SKM-1 treated with dmso at 0.1 percent for 144 hours (cell line): Measurements from ENCODE around the gene RBM43.
"Not testable (repeated sequence)": the region's sequence is repeated elsewhere in the genome, so short reads cannot be mapped to it uniquely, and the experiment has no call there.

Source experiments
- DNase-seq: peaks from one replicate; lab custom pipeline; 2025; ENCODE audit not compliant: unreplicated experiment; lab: John Stamatoyannopoulos, UW

Gene RBM43

DNA sequence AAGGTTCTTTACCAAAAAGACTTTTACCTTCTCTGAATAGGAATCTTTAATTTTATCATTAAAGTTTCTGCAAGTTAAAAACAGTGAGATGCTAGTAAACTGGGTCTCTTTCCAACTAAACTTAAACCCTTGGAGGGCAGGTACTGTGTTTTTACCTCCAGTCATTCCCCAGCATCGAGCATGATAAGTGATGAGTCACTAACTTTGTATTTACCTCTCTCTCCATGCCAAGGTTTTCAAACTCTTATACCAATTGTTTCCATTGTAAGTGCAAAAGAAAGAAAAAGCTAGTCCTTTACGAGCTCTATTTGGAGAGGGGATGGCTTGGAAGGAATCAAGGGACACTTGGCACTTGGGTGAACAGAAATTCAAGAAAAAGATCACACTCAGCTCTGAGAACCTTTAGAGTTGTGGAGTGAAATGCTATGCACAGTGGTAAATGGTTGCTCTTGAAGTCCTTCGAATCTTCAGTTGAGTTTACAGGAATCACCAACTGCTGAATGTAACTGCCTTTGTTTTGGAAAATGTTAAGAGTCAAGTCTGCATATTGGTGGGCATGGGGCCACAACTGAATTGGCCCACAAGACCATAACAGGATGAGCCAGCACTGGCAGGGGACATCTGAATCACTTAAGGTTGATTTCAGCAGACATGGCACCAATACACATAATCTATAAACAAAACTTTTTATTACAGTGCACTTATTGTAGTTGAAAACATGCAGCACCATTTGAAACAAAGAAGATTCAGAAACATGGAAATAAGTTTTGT, 8.3 kb upstream of the RBM43 start:
- no peak for DNase-seq

DNA sequence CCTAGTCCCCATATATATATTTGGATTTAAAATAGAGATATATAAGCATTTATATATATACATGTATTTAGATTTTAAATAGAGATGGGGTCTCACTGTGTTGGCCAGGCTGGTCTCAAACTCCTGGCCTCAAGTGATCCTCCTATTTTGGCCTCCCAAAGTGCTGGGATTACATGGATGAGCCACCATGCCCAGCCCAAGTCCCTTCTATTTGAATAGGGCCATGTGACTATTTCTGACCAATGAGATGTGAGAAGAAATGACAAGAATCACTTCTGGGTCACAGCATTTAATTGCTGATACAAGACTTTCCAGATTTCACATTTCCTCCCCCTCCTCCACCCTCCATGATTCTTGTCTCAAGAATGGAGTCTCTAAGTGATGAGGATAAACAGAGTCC, 6.4 kb upstream of the RBM43 start:
- no peak for DNase-seq

GRCh38 chr2:151267537-151267936, 5.9 kb upstream of the RBM43 start:
- DNase-seq: no peak

DNA sequence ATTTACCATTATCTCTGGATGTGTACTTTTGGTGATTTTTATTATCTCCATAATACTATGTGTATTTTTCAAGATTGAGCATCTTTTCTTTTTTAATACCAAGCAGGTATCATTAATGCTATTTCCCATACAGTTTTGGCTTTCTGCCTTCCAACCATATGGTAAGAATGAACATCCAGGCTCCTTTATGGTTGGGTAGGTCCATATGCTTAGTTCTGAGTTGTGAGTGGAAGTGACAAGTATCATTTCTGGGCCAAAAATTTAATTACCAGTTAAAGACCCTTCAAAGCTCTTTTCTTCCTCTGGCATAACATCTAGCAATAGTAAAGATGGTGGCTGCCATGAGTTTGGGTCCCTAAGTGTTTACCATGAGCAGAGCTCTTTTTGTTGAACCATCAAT, 4.3 kb upstream of the RBM43 start:
- no peak for DNase-seq

DNA sequence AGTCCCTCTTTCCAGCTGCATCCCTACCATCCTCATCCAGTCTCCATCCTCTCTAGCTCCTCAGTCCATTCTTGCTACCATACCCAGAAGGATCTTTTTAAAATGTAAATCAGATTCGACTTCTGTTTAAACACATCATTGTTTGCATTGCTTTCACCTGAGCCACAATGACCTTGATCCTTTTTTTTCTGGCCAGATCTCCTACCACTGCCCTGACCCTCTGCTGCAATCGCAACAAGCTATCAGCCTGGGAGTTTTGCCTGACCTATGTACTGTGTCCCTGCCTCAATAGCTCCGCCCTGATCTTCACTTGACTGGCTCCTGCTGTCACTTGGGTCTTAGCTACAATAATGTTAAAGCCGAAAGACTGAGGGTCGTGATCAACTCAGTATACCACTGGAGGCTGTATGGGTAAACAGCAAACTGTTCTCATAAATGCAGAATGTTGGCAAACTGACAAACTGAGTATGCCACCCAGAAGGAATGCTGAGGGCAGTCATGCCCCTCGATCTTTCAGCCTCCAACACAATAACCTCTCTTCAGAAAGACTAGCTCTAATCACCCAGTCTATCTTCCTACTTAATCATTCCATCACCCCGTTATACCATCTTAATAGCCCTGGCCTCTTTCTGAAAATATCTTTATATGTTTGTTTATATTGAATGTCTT, 2.6 kb upstream of the RBM43 start:
- no peak for DNase-seq

DNA sequence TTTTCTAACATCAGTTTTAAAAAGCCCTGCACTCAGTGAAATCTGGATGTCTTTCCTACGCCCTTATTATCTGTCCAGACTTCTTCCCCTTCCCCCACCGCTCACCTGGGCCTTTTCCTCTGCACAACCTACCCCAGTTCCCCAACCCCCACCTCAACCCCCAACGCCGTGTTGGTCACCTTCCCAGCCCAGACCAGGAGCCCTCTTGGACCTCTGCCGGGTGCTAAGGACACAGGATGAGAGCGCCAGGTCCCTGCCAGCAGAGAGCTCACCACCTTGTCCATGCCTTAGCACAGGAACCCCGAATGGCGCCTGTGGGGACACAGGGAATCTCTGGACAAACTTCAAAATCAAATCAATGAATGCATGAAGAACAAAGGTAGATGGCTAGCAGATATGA, 966 bp upstream of the RBM43 start:
- DNase-seq: no peak

GRCh38 chr2:151261977-151262291, 271 bp upstream of the RBM43 start:
- no peak for DNase-seq

DNA sequence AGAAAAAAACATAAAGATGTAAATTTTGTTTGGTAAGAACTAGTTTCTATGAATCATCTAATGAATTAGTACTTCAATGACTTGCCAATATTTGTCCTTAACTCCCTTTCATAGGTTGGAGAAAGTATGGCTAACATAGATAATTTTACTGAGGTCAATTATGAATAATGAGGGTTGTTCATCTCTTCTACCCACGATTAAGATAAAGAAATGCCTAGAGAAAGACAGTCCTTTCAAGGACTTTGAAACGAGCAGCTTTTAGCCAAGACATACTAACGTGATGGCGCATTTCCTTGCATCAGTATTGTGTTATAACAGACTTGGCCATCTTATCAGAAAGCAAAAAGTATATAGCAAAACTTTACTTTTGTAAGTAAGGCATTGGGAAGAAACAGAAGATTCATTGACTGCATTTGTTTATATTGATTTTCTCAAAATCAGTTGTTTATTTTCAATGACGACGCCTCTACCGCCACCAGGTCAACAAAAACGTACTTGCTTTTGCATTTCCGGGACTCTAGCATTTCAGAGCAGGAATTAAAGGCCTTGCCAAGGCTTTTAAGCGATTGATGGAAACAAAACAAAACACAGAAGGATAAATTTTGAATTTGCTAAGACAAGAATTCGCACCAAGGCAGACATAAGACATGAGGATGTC, 961 bp downstream of the RBM43 start:
- no peak for DNase-seq

GRCh38 chr2:151258121-151258520, 3.5 kb downstream of the RBM43 start:
- no peak for DNase-seq

GRCh38 chr2:151252646-151253045, 9.0 kb downstream of the RBM43 start:
- no peak for DNase-seq

DNA sequence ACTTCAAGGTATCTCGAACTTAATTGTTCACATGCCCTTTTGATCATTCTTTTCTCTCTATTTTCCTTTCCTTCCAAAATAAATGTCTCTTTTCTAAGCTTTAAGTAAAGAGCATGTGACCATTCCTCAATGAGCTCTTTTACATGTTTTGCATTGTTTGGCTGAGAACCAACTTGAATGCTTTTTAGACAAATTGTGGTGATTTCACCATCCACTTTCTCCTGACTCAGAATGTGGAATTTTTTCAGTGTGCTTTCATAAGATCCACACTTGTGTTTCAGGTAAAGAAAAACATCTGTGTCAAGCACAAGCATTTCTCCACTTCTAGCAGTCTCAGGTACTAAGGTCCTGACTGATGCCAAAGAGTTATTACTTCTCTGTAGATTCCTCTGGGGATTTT, 10.7 kb downstream of the RBM43 start:
- no peak for DNase-seq

DNA sequence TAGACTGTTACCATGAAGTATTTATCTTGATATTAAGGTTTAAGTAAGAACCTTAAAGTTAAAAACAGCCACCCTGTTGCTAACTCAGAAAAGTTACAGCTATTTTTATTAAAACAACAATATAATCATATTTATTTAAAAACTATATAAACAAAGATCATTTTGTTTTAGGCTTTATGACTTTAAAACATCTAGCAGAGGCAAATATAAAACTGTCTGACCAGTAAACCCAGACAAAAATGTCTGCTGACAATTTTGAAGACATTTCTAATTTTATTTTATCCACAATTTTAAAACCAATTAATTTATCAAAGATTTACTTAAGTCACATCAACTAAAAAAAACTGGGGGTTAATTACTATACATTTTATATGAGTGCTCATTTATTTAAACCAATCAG, 14.2 kb downstream of the RBM43 start:
- DNase-seq: no peak

DNA sequence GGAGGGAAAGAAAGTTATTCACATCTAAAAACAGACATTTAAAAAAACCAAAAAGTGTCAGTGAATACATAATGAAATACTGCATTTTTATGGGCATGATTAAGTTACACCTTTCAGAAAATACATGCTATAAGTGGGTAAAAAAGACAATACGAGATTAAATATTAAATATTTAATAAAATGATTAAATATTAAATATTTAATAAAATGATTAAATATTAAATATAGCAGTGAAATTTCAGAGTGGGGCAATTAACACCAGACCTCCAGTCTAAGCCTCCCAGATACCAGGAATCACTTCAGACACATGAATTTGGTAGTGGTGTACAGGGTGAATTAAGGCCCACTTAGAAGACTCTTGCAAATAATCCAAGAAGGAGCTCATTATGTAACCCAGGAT, 15.5 kb downstream of the RBM43 start:
- no peak for DNase-seq

DNA sequence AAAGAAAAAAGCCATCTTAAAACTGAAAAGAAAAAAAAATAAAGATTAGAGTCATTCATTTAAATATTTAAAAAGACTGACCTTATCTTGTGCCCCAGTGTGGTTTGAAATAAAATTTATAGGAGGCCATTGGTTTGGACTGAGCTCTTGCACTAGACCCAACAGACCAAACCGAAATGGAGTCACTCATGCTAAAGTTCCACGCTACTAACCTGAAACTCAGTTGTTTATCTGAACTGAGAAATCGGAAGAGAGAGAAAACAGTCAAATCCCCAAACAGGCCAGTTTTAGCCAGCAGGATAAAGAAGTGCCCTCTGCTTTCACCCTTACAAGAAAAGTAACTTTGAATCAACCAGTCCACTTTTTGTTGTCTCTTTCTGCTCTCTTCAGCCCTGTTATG, 18.2 kb downstream of the RBM43 start:
- no peak for DNase-seq

- DNase-seq: no peak
Observed at GRCh38 chr2:151241224-151241623, 20.4 kb downstream of the RBM43 start.

- DNase-seq: no peak
Observed at GRCh38 chr2:151240433-151240832, 21.2 kb downstream of the RBM43 start.

DNA sequence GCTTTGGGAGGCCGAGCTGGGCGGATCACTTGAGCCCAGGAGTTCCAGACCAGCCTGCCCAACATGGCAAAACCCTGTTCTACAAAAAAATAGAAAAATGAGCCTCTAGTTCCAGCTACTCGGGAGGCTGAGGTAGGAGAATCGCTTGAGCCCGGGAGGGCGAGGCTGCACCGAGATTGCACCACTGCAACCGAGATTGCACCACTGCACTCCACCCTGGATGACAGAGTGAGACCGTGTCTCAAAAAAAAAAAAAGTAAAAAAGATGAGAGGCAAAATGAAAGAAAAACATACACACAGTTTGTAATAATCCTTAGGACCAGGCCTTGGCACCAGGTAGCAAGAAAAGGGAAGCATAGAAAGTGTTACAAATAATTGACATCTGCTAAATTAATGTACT, 22.0 kb downstream of the RBM43 start:
- no peak for DNase-seq

DNA sequence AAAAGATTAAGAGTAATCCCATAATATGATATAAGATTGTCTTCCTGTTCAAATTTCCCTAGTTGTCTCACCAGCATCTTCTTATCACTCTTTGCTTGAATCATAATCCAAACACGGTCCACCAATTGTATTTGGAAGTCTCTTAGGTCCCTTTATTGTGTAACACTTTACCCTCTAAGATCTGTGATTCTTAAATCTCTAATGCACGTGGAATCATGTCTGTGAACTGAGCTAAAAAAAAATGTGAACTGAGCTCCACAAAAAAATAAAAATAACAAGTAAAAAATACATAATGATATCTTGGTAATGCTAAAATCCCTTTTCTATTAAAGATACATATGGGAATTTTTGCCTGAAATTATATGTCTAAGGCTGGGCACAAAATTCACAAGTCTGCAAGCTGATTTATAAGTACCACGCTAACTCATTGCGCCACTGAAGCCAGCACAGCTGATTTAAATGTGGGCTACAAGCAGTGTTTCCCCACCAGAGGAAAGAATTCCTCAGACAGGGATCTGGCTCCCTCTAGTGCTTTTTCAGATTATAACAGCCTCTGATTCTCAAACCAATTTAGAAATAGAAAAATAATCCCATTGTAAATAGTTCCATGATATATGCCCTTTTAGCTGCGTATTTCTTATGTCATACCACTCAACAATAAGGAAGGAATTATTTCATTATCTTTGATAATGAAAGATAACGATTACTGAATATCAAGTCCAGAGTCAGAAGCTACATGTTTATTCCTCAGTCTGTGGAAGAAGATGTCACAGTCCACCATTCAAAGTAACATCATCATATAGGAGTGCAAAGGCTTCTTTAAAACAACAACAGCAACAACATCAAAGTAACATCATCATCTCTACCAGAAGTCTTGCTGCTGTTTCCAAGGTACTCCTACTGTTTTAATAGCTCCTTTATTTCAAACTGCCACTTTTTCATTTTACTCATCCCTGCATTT, 22.9 kb downstream of the RBM43 start:
- peak; percentile 53 for DNase-seq

GRCh38 chr2:151237422-151238025, 24.1 kb downstream of the RBM43 start:
- no peak for DNase-seq

DNA sequence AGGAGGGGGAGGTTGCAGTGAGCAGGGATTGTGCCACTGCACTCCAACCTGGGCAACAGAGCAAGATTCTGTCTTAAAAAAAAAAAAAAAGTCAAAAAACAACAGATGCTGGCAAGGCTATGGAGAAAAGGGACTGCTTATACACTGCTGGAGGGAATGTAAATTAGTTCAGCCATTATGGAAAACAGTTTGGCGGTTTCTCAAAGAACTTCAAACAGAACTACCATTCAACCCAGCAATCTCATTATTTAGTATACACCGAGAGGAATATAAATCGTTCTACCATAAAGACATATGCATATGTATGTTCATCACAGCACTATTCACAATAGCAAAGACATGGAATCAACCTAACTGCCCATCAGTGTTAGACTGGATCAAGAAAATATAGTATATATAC, 27.9 kb downstream of the RBM43 start:
- not testable (repeated sequence) for DNase-seq

- DNase-seq: not testable (repeated sequence)
Observed at GRCh38 chr2:151233288-151233687, 28.4 kb downstream of the RBM43 start.
